Measurements from ENCODE around the gene HTN3. TPM values are rescaled to one million over a fixed set of nuclear protein-coding genes. Genes with fewer than 3 reads are reported as not detected.

The HTN3 gene
- total RNA-seq: not detected in 2 replicates

DNA sequence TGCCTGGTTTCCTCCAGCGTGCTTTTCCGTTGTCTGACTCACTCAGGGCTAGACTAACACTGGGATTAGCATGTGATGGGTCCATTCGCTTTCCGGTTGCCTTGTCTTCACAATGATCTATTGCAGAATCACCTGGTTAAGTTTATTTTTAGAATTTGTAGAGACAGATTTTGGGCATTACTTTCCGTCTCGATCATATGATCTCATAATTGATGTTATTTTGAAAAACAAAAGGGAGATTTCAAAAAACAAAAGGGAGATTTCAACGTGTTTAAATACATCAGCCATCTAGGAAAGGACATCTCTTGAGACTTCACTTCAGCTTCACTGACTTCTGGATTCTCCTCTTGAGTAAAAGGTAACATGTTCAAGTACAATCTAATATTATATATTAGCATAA, at the start of gene HTN3:
TSS of gene HTN3 (plus strand) at position 301 of the 400 bp plus-strand sequence. CDS start 2,282 bp downstream, outside the sequence.

DNA sequence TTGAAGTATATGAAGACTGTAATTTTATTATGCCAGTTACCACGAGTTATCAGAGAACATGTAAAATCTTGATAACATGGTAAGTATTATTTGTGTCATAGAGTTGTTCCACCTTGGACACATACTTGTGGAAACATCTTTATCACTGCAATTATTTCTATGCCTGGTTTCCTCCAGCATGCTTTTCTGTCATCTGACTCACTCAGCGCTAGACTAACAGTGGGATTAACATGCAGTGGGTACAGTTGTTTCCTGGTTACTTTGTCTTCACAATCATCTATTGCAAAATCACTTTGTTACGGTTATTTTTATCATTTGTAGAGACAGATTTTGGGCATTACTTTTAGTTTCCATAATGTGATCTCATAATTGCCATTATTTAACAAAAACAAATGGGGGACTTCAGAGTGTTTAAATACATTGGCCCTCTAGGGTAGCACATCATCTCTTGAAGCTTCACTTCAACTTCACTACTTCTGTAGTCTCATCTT, 32.7 kb upstream of the HTN3 start, which contains the start of gene STATH:
TSS of gene STATH (plus strand) at position 441 of the 491 bp plus-strand sequence. CDS start 2,472 bp downstream, outside the sequence.

DNA sequence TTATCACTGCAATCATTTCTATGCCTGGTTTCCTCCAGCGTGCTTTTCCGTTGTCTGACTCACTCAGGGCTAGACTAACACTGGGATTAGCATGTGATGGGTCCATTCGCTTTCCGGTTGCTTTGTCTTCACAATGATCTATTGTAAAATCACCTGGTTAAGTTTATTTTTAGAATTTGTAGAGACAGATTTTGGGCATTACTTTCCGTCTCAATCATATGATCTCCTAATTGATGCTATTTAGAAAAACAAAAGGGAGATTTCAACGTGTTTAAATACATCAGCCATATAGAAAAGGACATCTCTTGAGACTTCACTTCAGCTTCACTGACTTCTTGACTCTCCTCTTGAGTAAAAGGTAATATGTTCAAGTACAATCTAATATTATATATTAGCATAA, 21.9 kb downstream of the HTN3 start, which contains the start of gene HTN1:
TSS of gene HTN1 (plus strand) at position 301 of the 400 bp plus-strand sequence. CDS start 2,639 bp downstream, outside the sequence.

Other genes starting within 250 kb of the HTN3 start
- 0.09 and 0.14 TPM in 2 replicates for gene SULT1E1, start 168.3 kb upstream of the HTN3 start, total RNA-seq
- not detected in 2 replicates for gene CSN1S1, start 97.4 kb upstream of the HTN3 start, total RNA-seq
- gene CSN2, start 62.7 kb upstream of the HTN3 start, total RNA-seq: not detected in 2 replicates
- 0.14 TPM in 1 of 2 replicates, not detected in the other for gene STATH, start 32.5 kb upstream of the HTN3 start, total RNA-seq
- not detected in 2 replicates for gene HTN1, start 22.0 kb downstream of the HTN3 start, total RNA-seq
- gene PRR27, start 125.8 kb downstream of the HTN3 start, total RNA-seq: not detected in 2 replicates
- not detected in 2 replicates for gene ODAM, start 167.3 kb downstream of the HTN3 start, total RNA-seq
- gene FDCSP, start 197.7 kb downstream of the HTN3 start, total RNA-seq: not detected in 2 replicates
- gene CSN3, start 214.1 kb downstream of the HTN3 start, total RNA-seq: not detected in 2 replicates

Measured in smooth muscle cell of bladder (primary cell).